Right lobe of liver (tissue), 6 donors: Measurements from ENCODE around the gene CUBN. TPM values are rescaled to one million over a fixed set of nuclear protein-coding genes. Genes with fewer than 3 reads are reported as not detected.

Source experiments
- ATAC-seq, 4 donors: fragments of 200-7000 bp; cut with Tn5 transposase; one replicate each; pipeline ENCODE4 v1.9.1; 2020; ENCODE audit warnings: mild to moderate bottlenecking in 4 of 4, moderate library complexity in 4 of 4
- DNase-seq, 3 donors: peaks; one replicate each; pipeline ENCODE4 v3.0.0-alpha.2; 2020
- H3K27ac ChIP-seq, 3 donors: fragments of 200-600 bp; one replicate each; pipeline ENCODE4 v1.8.0; 2022
- H3K27me3 ChIP-seq, 2 donors: fragments of 200-600 bp; one replicate each; pipeline ENCODE4 v1.8.0; 2022
- H3K36me3 ChIP-seq, 4 donors: fragments of 200-600 bp; sonication (generic) in 1 of 4; one replicate each; pipeline versions ENCODE4 v1.5.1 to v1.8.0; 2017 to 2022; ENCODE audit warnings: control low read depth in 1 of 4
- H3K4me1 ChIP-seq, 4 donors: fragments of 200-600 bp; sonication (generic) in 1 of 4; one replicate each; pipeline versions ENCODE4 v1.5.1 to v1.8.0; 2017 to 2022; ENCODE audit warnings: control low read depth in 1 of 4
- H3K4me3 ChIP-seq, 3 donors: fragments of 200-600 bp; one replicate each; pipeline ENCODE4 v1.8.0; 2022
- H3K9me3 ChIP-seq, 4 donors: fragments of 200-600 bp; sonication (generic) in 1 of 4; one replicate each; pipeline versions ENCODE4 v1.5.1 to v1.8.0; 2017 to 2022; ENCODE audit warnings: control low read depth in 1 of 4
- CTCF ChIP-seq, 4 donors: fragments of 200-600 bp in 3 of 4; fragments of 450-650 bp in 1 of 4; IDR thresholded peaks; one replicate each; pipeline versions ENCODE4 v1.5.1 to v1.8.0; 2016 to 2022; ENCODE audit warnings: antibody characterized with exemption in 4 of 4, mild to moderate bottlenecking in 2 of 4
- POLR2A ChIP-seq: fragments of 450-650 bp; IDR thresholded peaks from one replicate; pipeline ENCODE4 v1.6.1; 2017; ENCODE audit warnings: antibody characterized with exemption, mild to moderate bottlenecking
- WGBS: methylation state at CpG from one replicate; pipeline ENCODE4 v1.1.6; 2018; ENCODE audit warnings: low coverage, low lambda C conversion rate; ENCODE audit not compliant: insufficient coverage; ENCODE audit errors: missing lambda C conversion rate; 5-methylcytosine and 5-hydroxymethylcytosine counted together
- intact Hi-C, 2 donors: fragments of 100-400 bp; cut with DNase I; formaldehyde crosslinking; loops; one replicate each; pipeline versions ENCODE4 v1.11.2 to v1.14.1; 2022
- total RNA-seq, 6 experiments: library from RNA; depleted of rRNA in 2 of 6; stranded (reverse); fragments of >200 nt in 2 of 6; fragmentation: NEBNext Ultra II Directional in 3 of 6; extraction: Animal tissue kit (Norgen Biotek cat#: 25700) in 3 of 6; gene quantifications; one replicate each; pipeline versions ENCODE4 v1.1.0 to v1.2.4, GENCODE V29; 2016 to 2023
- donor health status: DM: no; HTN: yes; CAD: no.
- donor health status: DM: no; HTN: no; CAD: no.
- donor health status: DM: no; HTN: no; CAD: no.
- donor health status: DM: no; HTN: yes; CAD: no.
- donor health status: DM: no; HTN: yes; CAD: no.

CUBN gene
- total RNA-seq, 6 experiments from 2014 or later = 0.07 to 0.74 (median 0.27) TPM

- Histone ChIP-seq H3K36me3 (no peaks in the 10 kb centered on the region), H3K9me3 (no peaks in the 10 kb centered on the region), H3K4me1 (no peaks in the 10 kb centered on the region), H3K27ac (no peak overlapping the region), H3K4me3 (no peak overlapping the region), H3K27me3 (no peaks in the 10 kb centered on the region)
- DNase-seq (no peak), ATAC-seq (no peak)
- TF ChIP-seq CTCF (IDR thresholded peaks at IDR 0.05) (no peak), POLR2A (no peak)
- WGBS = 75% methylated on average over 2 of the region's 2 CpGs
- intact Hi-C loops = no loop called here
Observed at GRCh38 chr10:16988900-16989299, 140.7 kb downstream of the CUBN start.

GRCh38 chr10:16987976-16988610 lies 141.5 kb downstream of the CUBN start:
- no peak overlapping the region for H3K27ac ChIP-seq
- intact Hi-C loops = no loop called here
- ATAC-seq (no peak), DNase-seq (no peak)
- H3K4me1 ChIP-seq = no peaks in the 10 kb centered on the region
- H3K27me3 ChIP-seq = no peaks in the 10 kb centered on the region
- WGBS = 73% methylated on average over 6 of the region's 8 CpGs
- no peaks in the 10 kb centered on the region for H3K36me3 ChIP-seq
- no peak overlapping the region for H3K4me3 ChIP-seq
- TF ChIP-seq POLR2A = no peak
- H3K9me3 ChIP-seq = no peaks in the 10 kb centered on the region

- TF ChIP-seq CTCF (IDR thresholded peaks at IDR 0.05) (no peak), POLR2A (no peak)
- Histone ChIP-seq H3K36me3 (no peaks in the 10 kb centered on the region), H3K27me3 (no peaks in the 10 kb centered on the region), H3K27ac (no peak overlapping the region), H3K9me3 (no peaks in the 10 kb centered on the region), H3K4me3 (no peak overlapping the region), H3K4me1 (no peaks in the 10 kb centered on the region)
- ATAC-seq (no peak), DNase-seq (no peak)
- intact Hi-C loops = no loop called here
- WGBS = 74% methylated on average over 4 of the region's 4 CpGs
Observed at GRCh38 chr10:16987206-16987621, 142.4 kb downstream of the CUBN start.

- Histone ChIP-seq H3K27ac (no peak overlapping the region), H3K4me1 (no peaks in the 10 kb centered on the region), H3K36me3 (no peaks in the 10 kb centered on the region), H3K9me3 (no peaks in the 10 kb centered on the region), H3K27me3 (no peaks in the 10 kb centered on the region), H3K4me3 (no peak overlapping the region)
- TF ChIP-seq POLR2A (no peak), CTCF (IDR thresholded peaks at IDR 0.05) (no peak)
- intact Hi-C loops = no loop called here
- ATAC-seq (no peak), DNase-seq (no peak)
- 48% methylated on average over 7 of the region's 10 CpGs for WGBS
Observed at GRCh38 chr10:16986406-16987205, 143.0 kb downstream of the CUBN start.

GRCh38 chr10:16986082-16986405 lies 143.6 kb downstream of the CUBN start:
- no peak for DNase-seq
- Histone ChIP-seq H3K36me3 (no peaks in the 10 kb centered on the region), H3K27me3 (no peaks in the 10 kb centered on the region), H3K4me3 (no peak overlapping the region), H3K9me3 (no peaks in the 10 kb centered on the region), H3K27ac (no peak overlapping the region), H3K4me1 (no peaks in the 10 kb centered on the region)
- TF ChIP-seq CTCF (IDR thresholded peaks at IDR 0.05) (no peak), POLR2A (no peak)
- no peak for ATAC-seq
- intact Hi-C loops = no loop called here
- WGBS = 87% methylated on average over 5 of the region's 5 CpGs
